Duodenal mucosa (tissue), 2 donors: ENCODE measurements around the gene PALLD.

Source experiments
- H3K27ac ChIP-seq: one replicate; pipeline ENCODE4 v1.7.0; 2013; ENCODE audit warnings: low read depth, low read length
- H3K27me3 ChIP-seq, 2 donors: one replicate each; pipeline ENCODE4 v1.7.0; 2013; ENCODE audit warnings: low read length in 2 of 2, control low read depth in 1 of 2; ENCODE audit not compliant: insufficient read depth in 2 of 2, control insufficient read depth in 1 of 2
- H3K36me3 ChIP-seq, 2 donors: one replicate each; pipeline ENCODE4 v1.7.0; 2013; ENCODE audit warnings: low read length in 2 of 2, control low read depth in 1 of 2; ENCODE audit not compliant: insufficient read depth in 2 of 2, control insufficient read depth in 1 of 2
- H3K4me1 ChIP-seq, 2 donors: one replicate each; pipeline ENCODE4 v1.7.0; 2013; ENCODE audit warnings: low read length in 2 of 2, control low read depth in 1 of 2; ENCODE audit not compliant: insufficient read depth in 2 of 2, control insufficient read depth in 1 of 2
- H3K4me3 ChIP-seq, 2 donors: one replicate each; pipeline ENCODE4 v1.7.0; 2013; ENCODE audit warnings: low read length in 2 of 2, low read depth in 1 of 2
- H3K9ac ChIP-seq, 2 donors: one replicate each; pipeline ENCODE4 v1.7.0; 2013; ENCODE audit warnings: low read length in 2 of 2, low read depth in 1 of 2
- H3K9me3 ChIP-seq, 2 donors: one replicate each; pipeline ENCODE4 v1.7.0; 2013; ENCODE audit warnings: low read length in 2 of 2, control low read depth in 1 of 2; ENCODE audit not compliant: control insufficient read depth in 1 of 2

The PALLD gene

DNA sequence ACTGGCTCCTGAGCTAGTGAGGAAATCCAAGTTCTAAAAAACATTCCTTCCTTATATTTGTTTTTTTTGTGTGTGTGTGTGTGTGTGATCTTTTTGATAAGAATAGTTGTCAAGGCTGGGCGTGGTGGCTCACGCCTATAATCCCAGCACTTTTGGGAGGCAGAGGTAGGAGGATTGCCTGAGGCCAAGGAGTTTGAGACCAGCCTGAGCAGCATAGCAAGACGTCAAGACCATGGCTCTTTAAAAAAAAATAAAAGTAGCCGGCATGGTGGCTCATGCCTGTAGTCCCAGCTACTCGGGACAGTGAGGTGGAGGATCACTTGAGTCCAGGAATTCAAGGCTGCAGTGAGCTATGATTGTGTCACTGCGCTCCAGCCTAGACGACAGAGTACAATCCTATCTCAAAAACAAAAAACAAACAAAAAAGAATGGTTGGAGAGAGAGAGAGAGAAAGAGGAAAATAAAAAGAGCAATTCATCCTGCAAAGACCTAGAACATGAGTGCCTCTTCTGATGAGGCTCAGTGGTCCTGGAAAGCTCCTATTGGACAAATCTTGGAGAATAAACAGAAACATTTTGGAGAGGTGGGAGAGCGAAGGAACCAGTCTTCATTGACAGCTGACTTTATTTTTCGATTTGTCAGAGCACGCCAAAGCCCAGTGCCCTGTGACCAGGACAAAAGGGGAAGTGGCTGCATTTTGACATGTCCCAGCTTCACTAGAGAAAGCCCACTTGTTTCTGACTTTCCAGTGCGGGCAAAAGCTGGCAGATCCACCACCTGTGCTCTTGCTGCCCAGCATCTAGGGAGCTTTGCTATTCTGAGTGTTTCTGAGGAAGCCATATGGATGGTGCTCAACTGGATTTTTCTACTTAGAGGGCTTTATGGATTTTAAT is 244.7 kb downstream of the PALLD start:
- Histone ChIP-seq H3K4me3 (no peak overlapping the region), H3K27me3 (no peaks in the 10 kb centered on the region), H3K27ac (no peak overlapping the region), H3K36me3 (no peaks in the 10 kb centered on the region), H3K9me3 (no peaks in the 10 kb centered on the region), H3K4me1 (no peaks in the 10 kb centered on the region), H3K9ac (no peak overlapping the region)

DNA sequence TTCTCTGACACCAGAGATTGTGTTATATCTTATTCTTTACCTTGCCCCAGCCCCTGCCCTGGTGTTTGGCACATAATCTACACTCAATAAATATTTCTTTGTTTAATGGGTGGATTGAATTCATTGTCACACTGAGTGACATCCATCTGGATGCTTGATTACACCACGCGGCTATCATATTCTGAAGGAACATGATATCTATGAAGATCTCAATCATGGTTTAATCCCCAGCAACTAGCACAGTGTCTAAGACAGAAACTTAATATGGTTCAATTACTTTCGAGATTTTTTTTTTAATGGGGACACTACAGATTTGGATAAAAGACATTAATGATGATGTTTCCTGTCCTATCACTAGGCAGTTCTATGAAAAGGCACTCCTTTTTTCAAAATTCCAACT is 246.3 kb downstream of the PALLD start:
- no peaks in the 10 kb centered on the region for H3K9me3 ChIP-seq
- no peak overlapping the region for H3K4me3 ChIP-seq
- H3K36me3 ChIP-seq = no peaks in the 10 kb centered on the region
- H3K27me3 ChIP-seq = no peaks in the 10 kb centered on the region
- H3K4me1 ChIP-seq = no peaks in the 10 kb centered on the region
- H3K9ac ChIP-seq = no peak overlapping the region
- no peak overlapping the region for H3K27ac ChIP-seq

DNA sequence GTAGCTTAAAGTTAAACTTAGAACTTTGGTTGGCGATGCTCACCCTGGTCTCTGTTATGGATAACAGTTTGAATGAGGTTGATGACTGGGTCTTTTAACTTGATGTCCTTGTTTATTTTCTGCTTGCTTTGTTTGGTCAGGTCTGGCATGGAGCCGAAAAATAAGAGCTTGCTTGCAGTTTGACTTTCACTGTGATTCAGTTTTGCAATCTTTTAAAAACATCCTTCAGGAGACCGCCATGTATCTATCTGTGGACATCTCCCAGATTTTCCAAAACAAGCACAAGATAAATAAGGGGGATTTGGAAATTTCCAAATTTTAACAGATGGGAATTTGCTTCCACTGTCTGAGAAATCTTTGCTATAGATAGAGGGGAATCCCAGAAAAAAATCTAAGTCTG is 246.7 kb downstream of the PALLD start:
- Histone ChIP-seq H3K27me3 (no peaks in the 10 kb centered on the region), H3K4me3 (no peak overlapping the region), H3K4me1 (no peaks in the 10 kb centered on the region), H3K36me3 (no peaks in the 10 kb centered on the region), H3K9ac (no peak overlapping the region), H3K9me3 (no peaks in the 10 kb centered on the region), H3K27ac (no peak overlapping the region)

DNA sequence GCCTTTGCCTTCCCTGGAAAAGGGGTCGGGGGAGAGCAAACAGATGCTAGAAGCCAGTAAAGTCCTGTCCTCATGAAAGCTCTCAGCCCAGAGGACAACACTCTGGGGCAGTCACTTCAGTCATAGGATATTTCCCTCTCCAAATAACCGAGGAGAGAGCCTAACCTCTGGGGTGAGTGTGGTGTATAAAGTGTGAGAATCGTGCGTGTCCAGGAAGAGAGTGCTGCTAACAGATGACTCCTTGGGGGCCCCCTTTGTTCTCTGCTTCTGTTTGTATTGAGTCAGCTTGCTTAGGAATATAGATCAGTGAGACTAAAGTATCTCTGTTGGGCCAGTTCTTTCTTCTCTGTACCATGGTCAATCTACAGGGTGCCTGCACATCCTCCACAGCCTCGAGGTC is 247.2 kb downstream of the PALLD start:
- Histone ChIP-seq H3K9me3 (no peaks in the 10 kb centered on the region), H3K27me3 (no peaks in the 10 kb centered on the region), H3K36me3 (no peaks in the 10 kb centered on the region), H3K9ac (no peak overlapping the region), H3K4me3 (no peak overlapping the region), H3K27ac (no peak overlapping the region), H3K4me1 (no peaks in the 10 kb centered on the region)

DNA sequence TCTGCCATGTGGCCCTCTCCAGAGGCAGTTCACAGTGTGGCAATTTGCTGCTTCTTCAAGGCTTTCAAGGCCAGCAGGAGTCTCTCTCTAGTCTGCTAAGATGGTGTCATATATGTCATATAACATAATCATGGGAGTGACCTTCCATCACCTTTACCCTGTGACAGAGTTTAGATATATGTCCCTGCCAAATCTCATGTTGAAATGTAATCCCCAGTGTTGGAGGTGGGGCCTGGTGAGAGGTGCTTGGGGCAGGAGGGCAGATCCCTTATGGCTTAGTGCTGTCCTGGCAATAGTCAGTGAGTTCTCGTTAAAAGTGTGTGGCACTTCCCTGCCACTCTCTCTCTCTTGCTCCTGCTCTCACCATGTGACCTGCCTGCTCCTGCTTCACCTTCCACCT is 252.0 kb downstream of the PALLD start:
- no peaks in the 10 kb centered on the region for H3K27me3 ChIP-seq
- no peaks in the 10 kb centered on the region for H3K4me1 ChIP-seq
- H3K9ac ChIP-seq = no peak overlapping the region
- H3K9me3 ChIP-seq = no peaks in the 10 kb centered on the region
- no peak overlapping the region for H3K27ac ChIP-seq
- H3K36me3 ChIP-seq = no peaks in the 10 kb centered on the region
- no peak overlapping the region for H3K4me3 ChIP-seq

DNA sequence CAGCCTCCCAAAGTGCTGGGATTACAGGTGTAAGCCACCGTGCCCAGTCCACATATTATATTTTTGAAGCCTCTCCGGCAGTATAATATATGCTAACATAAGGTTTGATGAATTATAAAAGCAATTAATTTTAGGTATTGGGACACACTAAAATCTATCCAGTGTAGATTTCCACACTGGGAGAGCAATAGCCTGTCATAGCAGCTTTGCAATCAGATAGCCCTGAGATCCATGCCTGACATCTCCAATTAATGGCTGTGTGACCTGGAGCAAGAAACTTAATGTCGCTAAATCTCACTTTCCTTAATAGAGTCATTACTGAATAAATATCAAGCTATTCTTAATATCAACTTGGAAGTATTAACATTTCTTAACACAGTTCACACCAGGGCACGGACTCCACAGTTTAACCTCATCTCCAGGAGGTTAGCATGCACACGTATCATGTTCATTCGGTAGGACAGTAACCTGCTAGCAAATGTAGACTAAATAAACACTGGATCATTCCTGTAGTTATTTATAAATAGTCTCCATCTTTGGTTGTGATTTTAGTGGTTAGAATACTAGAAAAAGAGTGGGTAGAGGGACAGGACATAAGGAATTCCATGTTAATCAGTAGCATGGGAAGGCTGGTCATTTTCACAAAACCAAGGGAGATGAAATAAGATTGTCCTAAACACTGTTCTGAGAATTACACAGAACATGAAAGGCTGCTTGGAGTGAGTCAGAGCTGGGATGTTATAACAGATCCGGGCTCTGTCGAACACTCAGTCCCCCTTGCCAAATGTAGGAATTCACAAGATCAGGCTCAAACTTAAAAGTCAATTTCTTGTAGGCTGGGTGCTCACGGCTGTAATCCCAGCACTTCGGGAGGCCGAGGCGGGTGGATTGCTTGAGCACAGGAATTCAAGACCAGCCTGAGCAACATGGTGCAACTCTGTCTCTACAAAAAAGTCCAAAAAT is 254.7 kb downstream of the PALLD start:
- H3K9me3 ChIP-seq = no peaks in the 10 kb centered on the region
- H3K9ac ChIP-seq = no peak overlapping the region
- no peak overlapping the region for H3K27ac ChIP-seq
- H3K4me3 ChIP-seq = no peak overlapping the region
- no peaks in the 10 kb centered on the region for H3K4me1 ChIP-seq
- no peaks in the 10 kb centered on the region for H3K36me3 ChIP-seq
- no peaks in the 10 kb centered on the region for H3K27me3 ChIP-seq

DNA sequence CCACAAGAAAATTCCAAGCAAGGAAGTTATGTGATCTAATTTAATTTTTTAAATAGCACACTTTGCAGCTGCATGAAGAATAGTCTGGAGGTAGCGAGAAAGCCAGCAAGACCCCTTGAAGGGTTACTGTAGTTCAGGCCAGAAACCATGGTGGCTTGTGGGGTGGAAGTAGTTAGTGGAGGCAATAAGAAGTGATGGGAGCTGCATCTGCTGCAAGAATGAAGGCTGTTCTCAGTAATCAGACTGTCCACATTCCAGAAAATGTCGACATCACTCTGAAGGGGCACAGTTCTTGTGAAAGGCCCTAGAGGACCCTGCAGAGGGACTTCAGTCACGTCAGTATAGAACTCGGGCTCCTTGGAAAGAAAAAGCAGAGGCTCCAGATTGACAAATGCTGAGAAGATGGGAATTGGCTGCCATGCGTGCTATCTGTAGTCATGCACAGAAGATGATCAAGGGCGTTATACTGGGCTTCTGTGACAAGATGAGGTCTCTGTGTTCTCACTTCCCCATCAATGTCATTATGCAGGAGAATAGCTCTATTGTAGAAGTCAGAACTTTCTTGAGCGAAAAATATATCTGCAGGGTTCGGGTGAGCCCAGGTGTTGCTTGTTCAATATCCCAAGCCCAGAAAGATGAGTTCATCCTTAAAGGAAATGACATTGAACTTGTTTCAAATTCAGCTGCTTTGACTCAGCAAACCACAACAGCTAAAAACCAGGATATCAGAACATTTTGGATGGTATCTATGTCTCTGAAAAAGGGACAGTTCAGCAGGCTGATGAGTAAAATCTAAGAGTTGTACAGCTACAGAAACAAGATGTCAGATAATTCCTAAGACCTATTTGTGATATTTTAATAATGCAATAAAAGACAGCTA is 259.0 kb downstream of the PALLD start:
- Histone ChIP-seq H3K4me1 (no peaks in the 10 kb centered on the region), H3K9ac (no peak overlapping the region), H3K27me3 (no peaks in the 10 kb centered on the region), H3K4me3 (no peak overlapping the region), H3K9me3 (no peaks in the 10 kb centered on the region), H3K27ac (no peak overlapping the region), H3K36me3 (no peaks in the 10 kb centered on the region)

DNA sequence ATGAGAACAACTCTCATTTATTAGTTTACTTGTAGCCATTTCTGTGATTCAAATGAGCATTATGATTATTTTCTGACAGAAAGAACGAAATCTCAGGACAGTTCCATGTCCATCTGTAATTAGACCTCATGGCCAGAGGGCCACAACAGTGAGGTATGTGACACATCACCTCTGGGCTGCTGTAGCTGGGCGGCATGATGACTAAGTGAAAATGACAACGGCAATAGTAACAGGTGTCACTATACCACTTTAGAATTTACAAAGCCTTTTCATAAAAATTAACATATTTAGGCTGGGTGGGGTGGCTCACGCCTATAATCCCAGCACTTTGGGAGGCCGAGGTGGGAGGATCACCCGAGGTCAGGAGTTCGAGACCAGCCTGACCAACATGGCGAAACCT is 260.6 kb downstream of the PALLD start:
- Histone ChIP-seq H3K27me3 (no peaks in the 10 kb centered on the region), H3K27ac (no peak overlapping the region), H3K4me1 (no peaks in the 10 kb centered on the region), H3K4me3 (no peak overlapping the region), H3K9me3 (no peaks in the 10 kb centered on the region), H3K36me3 (no peaks in the 10 kb centered on the region), H3K9ac (no peak overlapping the region)

DNA sequence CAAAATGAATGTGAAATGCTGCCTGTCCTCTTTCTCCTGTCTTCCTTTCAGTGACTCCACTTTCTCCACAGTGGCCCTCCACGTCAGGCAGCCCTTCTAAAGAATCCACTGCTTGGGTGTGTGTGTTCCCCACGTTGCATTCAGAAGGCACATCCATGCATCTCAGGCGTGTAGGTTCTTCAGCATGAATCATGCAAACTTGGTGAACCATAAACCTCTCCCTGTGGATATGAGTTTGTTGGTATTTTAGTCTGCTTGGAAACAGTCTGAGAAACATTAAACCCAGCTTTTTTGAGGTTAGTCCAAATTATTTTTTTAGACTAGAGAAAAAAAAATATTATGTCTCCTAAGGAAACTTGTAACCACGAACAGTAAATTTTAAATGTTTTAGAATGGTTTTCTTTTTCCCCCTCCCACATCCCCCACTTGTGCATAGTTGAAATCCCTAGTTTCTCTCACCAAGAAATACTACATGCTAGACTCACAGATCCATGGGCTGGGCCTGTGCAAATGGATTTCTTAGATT is 261.6 kb downstream of the PALLD start:
- no peaks in the 10 kb centered on the region for H3K36me3 ChIP-seq
- no peak overlapping the region for H3K9ac ChIP-seq
- H3K4me3 ChIP-seq = no peak overlapping the region
- no peaks in the 10 kb centered on the region for H3K4me1 ChIP-seq
- no peak overlapping the region for H3K27ac ChIP-seq
- no peaks in the 10 kb centered on the region for H3K27me3 ChIP-seq
- H3K9me3 ChIP-seq = no peaks in the 10 kb centered on the region
